Vagina (tissue), 2 donors: Measurements from ENCODE around the gene ARHGAP26.

Source experiments
- POLR2AphosphoS5 ChIP-seq, 2 donors: sonication (generic); formaldehyde crosslinking; IDR thresholded peaks; one replicate each; pipeline ENCODE4 v1.9.0; 2017; ENCODE audit warnings: antibody characterized with exemption in 2 of 2, mild to moderate bottlenecking in 2 of 2, low read depth in 1 of 2; ENCODE audit not compliant: insufficient read depth in 1 of 2
- TF ChIP-seq, protein P1 (sequence below), 3 experiments: fragments of 450-650 bp in 2 of 3; fragments of 200-600 bp in 1 of 3; sonication (generic) in 1 of 3; IDR thresholded peaks; one replicate each; pipeline ENCODE4 v1.5.1; 2017 to 2019; ENCODE audit warnings: antibody characterized with exemption in 3 of 3, mild to moderate bottlenecking in 2 of 3, moderate library complexity in 2 of 3

DNA sequence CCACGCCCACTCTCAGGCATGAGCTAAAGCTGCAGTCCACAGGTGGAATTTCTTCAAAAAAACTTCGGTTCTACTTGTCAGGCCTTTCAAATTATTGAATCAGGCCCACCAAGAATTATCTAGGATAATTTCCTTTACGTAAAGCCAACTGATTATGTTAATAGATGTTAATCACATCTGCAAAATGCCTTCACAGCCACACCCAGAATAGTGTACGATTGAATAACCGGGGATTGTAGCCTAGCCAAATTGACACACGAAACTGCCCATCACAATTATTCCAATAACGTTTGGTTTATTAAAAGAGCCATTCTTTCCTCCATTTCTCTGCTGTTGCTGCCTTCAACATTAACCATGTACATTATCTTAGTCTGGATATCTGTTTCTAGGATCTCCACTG, 484.6 kb downstream of the ARHGAP26 start:
- TF ChIP-seq, protein P1, sequence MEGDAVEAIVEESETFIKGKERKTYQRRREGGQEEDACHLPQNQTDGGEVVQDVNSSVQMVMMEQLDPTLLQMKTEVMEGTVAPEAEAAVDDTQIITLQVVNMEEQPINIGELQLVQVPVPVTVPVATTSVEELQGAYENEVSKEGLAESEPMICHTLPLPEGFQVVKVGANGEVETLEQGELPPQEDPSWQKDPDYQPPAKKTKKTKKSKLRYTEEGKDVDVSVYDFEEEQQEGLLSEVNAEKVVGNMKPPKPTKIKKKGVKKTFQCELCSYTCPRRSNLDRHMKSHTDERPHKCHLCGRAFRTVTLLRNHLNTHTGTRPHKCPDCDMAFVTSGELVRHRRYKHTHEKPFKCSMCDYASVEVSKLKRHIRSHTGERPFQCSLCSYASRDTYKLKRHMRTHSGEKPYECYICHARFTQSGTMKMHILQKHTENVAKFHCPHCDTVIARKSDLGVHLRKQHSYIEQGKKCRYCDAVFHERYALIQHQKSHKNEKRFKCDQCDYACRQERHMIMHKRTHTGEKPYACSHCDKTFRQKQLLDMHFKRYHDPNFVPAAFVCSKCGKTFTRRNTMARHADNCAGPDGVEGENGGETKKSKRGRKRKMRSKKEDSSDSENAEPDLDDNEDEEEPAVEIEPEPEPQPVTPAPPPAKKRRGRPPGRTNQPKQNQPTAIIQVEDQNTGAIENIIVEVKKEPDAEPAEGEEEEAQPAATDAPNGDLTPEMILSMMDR (IDR thresholded peaks at IDR 0.05): no peak
- no peak for TF ChIP-seq POLR2AphosphoS5 (IDR thresholded peaks at IDR 0.05; ENCODE audit: insufficient read depth in 1 of 2, low read depth in 1 of 2)
